ENCODE results near the gene COL15A1.

COL15A1 gene

GRCh38 chr9:98997604-98998003 is 53.9 kb downstream of the COL15A1 start:
- Histone ChIP-seq H3K36me3 (ENCODE audit: control insufficient read depth, low read length) (no peaks in the 10 kb centered on the region), H3K4me2 (ENCODE audit: low read length) (no peak overlapping the region), H3K9me3 (ENCODE audit: control insufficient read depth, insufficient read depth, low read length) (no peaks in the 10 kb centered on the region), H3K4me1 (ENCODE audit: control insufficient read depth, low read length) (peaks cover 15% of the 10 kb centered on the region), H3K27me3 (ENCODE audit: control insufficient read depth, low read length) (peaks cover 17% of the 10 kb centered on the region), H3K27ac (ENCODE audit: low read depth, low read length) (no peak overlapping the region), H3K9me2 (replicated peaks; ENCODE audit: control insufficient read depth, low read length) (no peaks in the 10 kb centered on the region), H3K4me3 (ENCODE audit: low read length) (no peak overlapping the region), H3K79me2 (ENCODE audit: control insufficient read depth, low read length) (no peaks in the 10 kb centered on the region), H3F3A (ENCODE audit: control insufficient read depth, insufficient read depth) (no peaks in the 10 kb centered on the region), H4K20me1 (ENCODE audit: control insufficient read depth, insufficient read depth, low read depth, low read length) (no peaks in the 10 kb centered on the region)
- TF ChIP-seq EZH2phosphoT487 (IDR thresholded peaks at IDR 0.05; ENCODE audit: borderline replicate concordance, low read length), result no peak
- TF ChIP-seq, protein P1, sequence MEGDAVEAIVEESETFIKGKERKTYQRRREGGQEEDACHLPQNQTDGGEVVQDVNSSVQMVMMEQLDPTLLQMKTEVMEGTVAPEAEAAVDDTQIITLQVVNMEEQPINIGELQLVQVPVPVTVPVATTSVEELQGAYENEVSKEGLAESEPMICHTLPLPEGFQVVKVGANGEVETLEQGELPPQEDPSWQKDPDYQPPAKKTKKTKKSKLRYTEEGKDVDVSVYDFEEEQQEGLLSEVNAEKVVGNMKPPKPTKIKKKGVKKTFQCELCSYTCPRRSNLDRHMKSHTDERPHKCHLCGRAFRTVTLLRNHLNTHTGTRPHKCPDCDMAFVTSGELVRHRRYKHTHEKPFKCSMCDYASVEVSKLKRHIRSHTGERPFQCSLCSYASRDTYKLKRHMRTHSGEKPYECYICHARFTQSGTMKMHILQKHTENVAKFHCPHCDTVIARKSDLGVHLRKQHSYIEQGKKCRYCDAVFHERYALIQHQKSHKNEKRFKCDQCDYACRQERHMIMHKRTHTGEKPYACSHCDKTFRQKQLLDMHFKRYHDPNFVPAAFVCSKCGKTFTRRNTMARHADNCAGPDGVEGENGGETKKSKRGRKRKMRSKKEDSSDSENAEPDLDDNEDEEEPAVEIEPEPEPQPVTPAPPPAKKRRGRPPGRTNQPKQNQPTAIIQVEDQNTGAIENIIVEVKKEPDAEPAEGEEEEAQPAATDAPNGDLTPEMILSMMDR (IDR thresholded peaks at IDR 0.05; ENCODE audit: low read depth, low read length, poor library complexity, severe bottlenecking), result no peak

- Histone ChIP-seq H3K9me3 (ENCODE audit: control insufficient read depth, insufficient read depth, low read length) (no peaks in the 10 kb centered on the region), H3K4me1 (ENCODE audit: control insufficient read depth, low read length) (peaks cover 5% of the 10 kb centered on the region), H3K27me3 (ENCODE audit: control insufficient read depth, low read length) (peaks cover 17% of the 10 kb centered on the region)
Observed at GRCh38 chr9:98998441-98999151, 54.9 kb downstream of the COL15A1 start.

DNA sequence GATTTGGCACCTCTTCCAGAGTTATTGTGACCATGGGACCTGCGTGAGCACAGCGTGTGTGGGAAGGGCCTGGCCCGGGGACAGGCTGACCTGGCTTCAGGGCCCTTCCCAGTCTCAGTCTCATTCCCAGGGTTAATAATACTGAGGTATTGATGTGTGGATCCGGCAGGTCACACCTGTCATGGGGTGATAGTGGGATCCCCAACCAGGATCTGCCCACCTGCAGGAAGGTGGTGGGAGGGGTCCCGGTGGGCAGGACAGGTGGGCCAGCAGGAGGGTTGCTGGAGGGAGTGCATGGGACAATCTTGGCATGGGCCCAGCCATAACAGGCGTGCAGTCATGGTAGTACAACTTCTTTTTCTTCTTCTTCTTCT is 55.4 kb downstream of the COL15A1 start:
- no peak for TF ChIP-seq EZH2phosphoT487 (IDR thresholded peaks at IDR 0.05; ENCODE audit: borderline replicate concordance, low read length)
- TF ChIP-seq, protein P1 (IDR thresholded peaks at IDR 0.05; ENCODE audit: low read depth, low read length, poor library complexity, severe bottlenecking), result peak; percentile 61
- H3F3A ChIP-seq (ENCODE audit: control insufficient read depth, insufficient read depth), result no peaks in the 10 kb centered on the region
- no peaks in the 10 kb centered on the region for H3K36me3 ChIP-seq (ENCODE audit: control insufficient read depth, low read length)
- H3K4me1 ChIP-seq (ENCODE audit: control insufficient read depth, low read length), result 0 out of 2 replicates have a peak, but pooled peaks cover 2% of the 10 kb centered on the region
- H3K9me3 ChIP-seq (ENCODE audit: control insufficient read depth, insufficient read depth, low read length), result no peaks in the 10 kb centered on the region
- H4K20me1 ChIP-seq (ENCODE audit: control insufficient read depth, insufficient read depth, low read depth, low read length), result no peaks in the 10 kb centered on the region
- H3K79me2 ChIP-seq (ENCODE audit: control insufficient read depth, low read length), result no peaks in the 10 kb centered on the region
- H3K9me2 ChIP-seq (replicated peaks; ENCODE audit: control insufficient read depth, low read length), result no peaks in the 10 kb centered on the region
- H3K27me3 ChIP-seq (ENCODE audit: control insufficient read depth, low read length), result peaks cover 16% of the 10 kb centered on the region
- H3K4me3 ChIP-seq (ENCODE audit: low read length), result no peak overlapping the region
- H3K4me2 ChIP-seq (ENCODE audit: low read length), result no peak overlapping the region
- no peak overlapping the region for H3K27ac ChIP-seq (ENCODE audit: low read depth, low read length)

More at GRCh38 chr9:98998441-98999151, 54.9 kb downstream of the COL15A1 start:
- no peaks in the 10 kb centered on the region for H3K79me2 ChIP-seq (ENCODE audit: control insufficient read depth, low read length)
- H3F3A ChIP-seq (ENCODE audit: control insufficient read depth, insufficient read depth), result no peaks in the 10 kb centered on the region
- TF ChIP-seq, protein P1 (IDR thresholded peaks at IDR 0.05; ENCODE audit: low read depth, low read length, poor library complexity, severe bottlenecking), result peak; percentile 97
- TF ChIP-seq EZH2phosphoT487 (IDR thresholded peaks at IDR 0.05; ENCODE audit: borderline replicate concordance, low read length), result no peak
- no peak overlapping the region for H3K4me2 ChIP-seq (ENCODE audit: low read length)
- H3K4me3 ChIP-seq (ENCODE audit: low read length), result no peak overlapping the region
- H3K36me3 ChIP-seq (ENCODE audit: control insufficient read depth, low read length), result no peaks in the 10 kb centered on the region
- no peaks in the 10 kb centered on the region for H3K9me2 ChIP-seq (replicated peaks; ENCODE audit: control insufficient read depth, low read length)
- no peak overlapping the region for H3K27ac ChIP-seq (ENCODE audit: low read depth, low read length)
- H4K20me1 ChIP-seq (ENCODE audit: control insufficient read depth, insufficient read depth, low read depth, low read length), result no peaks in the 10 kb centered on the region
